ENCODE results near the gene TALDO1.

GRCh38 chr11:794766-795633 lies 47.7 kb downstream of the TALDO1 start:
- TF ChIP-seq CTCF (IDR thresholded peaks at IDR 0.05) (no peak), POLR2A (IDR thresholded peaks at IDR 0.05) (no peak)
